Middle frontal gyrus (tissue), 1 donor: ENCODE data around the gene MAP3K12.
"Not testable (repeated sequence)": the region's sequence is repeated elsewhere in the genome, so short reads cannot be mapped to it uniquely, and the experiment has no call there.

ENCODE experiments used
- DNase-seq: peaks from one replicate; pipeline ENCODE4 v3.0.0-alpha.2; 2015; ENCODE audit warnings: low spot score; ENCODE audit errors: extremely low spot score

Gene MAP3K12

DNA sequence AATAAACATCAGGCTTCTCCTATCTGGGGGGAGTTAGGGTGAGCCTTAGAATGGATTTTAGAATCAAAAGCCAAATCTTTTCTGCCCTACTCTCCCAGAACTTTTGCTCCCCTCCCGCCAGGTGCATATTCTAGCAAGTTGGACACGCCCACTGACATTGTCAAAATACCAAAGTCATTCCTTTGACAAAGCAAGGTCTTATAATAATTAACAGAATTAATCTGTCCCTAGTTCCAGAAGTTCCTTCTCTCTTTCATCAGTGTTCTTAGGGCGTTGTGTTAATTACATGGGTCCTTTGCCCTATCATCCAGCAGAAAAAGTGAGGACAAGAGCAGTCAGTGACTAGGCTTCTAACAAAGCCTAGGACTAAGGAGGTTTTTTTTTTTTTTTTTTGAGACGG lies 55.3 kb downstream of the MAP3K12 start:
- DNase-seq: no peak

DNA sequence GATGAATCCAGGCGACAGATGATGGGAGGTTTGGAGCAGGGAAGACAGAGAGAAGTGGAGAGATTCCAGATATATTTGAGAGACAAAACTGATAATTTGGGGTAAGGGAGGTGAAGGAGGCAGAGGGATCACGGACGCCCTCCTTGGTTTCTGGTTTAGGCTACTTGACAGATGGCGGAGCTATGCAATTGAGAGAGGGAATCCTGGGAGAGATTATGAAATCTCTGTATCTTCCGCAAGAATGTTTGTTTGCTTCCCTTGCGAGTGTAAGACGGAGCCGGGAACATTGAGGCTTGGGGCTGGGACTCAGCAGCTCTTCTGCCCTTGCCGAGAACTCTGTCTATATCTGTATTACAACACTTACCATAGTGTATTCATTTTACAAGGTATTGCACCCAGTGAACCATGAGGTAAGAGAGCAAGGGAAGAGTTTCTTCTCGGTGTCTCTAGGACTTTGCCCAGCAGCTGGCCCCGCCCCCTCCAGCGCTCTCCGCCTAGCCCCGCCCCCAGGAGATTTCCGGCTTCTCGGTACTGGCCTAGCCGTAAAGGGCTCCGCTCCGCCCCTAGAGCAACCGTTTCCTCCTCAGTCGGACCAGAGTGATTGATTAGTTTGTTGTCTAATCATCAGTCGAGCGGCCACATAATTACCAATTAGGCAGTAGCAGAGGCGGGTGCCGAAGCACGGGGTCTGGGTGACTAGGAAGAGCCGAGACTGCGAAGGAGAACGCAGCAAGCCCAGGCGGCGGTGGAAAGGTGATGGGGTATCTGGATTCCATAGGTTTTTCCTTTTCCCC lies 58.0 kb downstream of the MAP3K12 start, which contains the start of gene PRR13:
Gene PRR13, plus strand, starts transcription at position 695 of the 794 bp plus-strand sequence. CDS start 981 bp downstream, outside the sequence.
- DNase-seq: peak; percentile 99

DNA sequence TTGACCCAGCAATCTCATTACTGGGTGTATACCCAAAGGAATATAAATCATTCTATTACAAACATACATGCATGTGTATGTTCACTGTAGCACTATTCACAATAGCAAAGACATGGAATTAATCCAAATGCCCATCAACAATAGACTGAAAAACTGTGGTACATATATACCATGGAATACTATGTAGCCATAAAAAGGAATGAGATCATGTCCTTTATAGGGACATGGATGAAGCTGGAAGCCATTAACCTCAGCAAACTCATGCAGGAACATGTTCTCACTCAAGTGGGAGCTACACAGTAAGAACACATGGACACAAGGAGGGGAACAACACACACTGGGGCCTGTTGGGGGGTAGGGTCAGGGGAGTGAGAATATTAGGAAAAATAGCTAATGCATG lies 59.7 kb downstream of the MAP3K12 start:
- DNase-seq: not testable (repeated sequence)

DNA sequence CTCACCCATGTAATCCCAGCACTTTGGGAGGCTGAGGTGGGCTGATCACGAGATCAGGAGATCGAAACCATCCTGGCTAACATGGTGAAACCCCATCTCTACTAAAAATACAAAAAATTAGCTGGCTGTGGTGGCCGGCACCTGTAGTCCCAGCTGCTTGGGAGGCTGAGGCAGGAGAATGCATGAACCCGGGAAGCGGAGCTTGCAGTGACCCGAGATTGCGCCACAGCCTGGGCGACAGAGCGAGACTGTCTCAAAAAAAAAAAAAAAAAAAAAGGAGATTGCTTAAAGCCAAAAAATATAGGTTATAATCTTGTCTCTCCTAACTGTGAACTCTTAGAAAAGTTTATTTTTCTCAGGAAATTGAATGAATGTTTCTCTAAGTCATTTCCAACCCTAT lies 63.9 kb downstream of the MAP3K12 start:
- not testable (repeated sequence) for DNase-seq

DNA sequence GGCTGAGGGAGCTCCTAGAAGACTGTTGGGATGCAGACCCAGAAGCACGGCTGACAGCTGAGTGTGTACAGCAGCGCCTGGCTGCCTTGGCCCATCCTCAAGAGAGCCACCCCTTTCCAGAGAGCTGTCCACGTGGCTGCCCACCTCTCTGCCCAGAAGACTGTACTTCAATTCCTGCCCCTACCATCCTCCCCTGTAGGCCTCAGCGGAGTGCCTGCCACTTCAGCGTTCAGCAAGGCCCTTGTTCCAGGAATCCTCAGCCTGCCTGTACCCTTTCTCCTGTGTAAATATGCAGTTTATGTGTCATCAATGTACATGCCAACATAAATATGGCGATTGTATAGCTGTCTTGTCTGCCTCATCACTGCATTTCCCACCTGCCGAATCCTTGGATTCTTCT lies 68.1 kb downstream of the MAP3K12 start:
- DNase-seq: no peak

DNA sequence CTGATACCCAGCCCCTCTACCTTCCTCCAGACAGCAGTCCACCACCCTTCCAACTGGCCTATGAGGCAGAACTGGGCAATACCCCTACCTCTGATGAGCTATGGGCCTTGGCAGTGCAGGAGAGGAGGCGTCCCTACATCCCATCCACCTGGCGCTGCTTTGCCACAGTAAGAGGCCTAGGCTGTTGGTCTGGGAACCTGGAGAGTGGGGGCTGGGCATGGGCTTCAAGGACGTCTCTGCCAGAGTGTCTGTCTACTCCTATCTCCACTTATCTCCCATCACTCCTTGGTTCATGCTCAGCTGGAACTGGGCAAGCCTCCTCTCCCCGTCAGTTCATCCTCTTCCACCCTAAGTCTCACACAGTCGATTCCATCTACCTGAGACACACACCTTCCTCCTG lies 69.1 kb downstream of the MAP3K12 start:
- DNase-seq: no peak
